HG02759 (cell line): ENCODE data around the gene EXOC4.

Experiments used
- ATAC-seq: cut with Tn5 transposase; IDR thresholded peaks from one replicate; pipeline ENCODE4 v1.9.1; 2021; ENCODE audit warnings: mild to moderate bottlenecking, moderate library complexity; ENCODE audit not compliant: unreplicated experiment

The EXOC4 gene

DNA sequence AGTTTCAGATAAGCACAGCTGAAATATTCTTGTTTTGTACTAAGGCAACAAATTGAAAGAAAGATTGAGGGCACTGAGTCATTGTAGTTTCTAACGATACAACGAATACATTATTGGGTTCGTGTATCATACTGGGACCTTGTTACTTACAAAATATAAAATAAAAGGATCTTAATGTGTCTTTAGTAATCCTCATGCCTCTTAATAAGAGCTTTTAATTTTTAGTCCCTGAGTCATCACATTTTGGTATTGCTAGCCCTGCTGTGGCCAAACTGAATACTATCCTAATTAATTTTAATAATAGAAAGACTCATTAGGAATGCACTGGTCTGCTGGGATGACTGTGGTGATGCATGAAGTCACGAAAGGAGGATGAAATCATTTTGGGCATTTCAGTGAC lies 309.7 kb downstream of the EXOC4 start:
- ATAC-seq: no peak

DNA sequence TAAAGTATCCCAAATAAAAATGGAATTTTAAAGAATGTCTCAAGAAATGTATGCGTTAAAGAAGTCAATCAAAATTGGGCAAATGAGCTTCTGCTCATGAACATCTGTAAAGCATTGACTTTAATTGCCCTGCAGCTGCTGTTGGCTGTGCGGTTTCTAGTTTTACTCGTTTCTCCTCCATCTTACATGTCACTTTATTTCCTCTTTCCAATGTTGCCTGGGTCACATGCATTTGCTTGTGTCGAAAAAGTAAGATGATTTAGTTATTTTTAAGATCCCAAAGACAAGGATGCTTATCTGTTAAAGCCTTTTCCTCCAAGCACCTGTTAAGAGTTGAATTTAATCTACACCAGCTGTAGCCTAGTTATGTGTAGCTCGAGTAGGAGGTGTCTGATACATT lies 310.4 kb downstream of the EXOC4 start:
- ATAC-seq: no peak

DNA sequence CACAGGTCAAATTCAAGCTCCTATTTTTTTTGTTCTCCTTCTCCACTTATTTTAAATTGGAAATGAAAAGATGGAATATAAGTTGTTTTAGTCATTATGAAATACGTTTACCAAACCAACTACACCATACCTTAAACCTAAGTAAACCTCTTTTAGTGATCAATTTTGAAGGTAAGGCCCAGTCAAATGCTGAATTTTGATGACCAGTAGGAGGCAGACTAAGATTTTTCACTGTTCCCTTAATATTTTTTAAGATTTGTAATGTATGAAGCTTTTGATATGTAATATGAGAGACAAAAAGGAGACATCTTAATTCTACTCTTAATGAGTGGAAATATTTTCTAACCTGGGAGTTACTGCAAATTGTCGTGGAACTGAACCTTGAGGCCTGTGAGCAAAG lies 311.6 kb downstream of the EXOC4 start:
- ATAC-seq: no peak

DNA sequence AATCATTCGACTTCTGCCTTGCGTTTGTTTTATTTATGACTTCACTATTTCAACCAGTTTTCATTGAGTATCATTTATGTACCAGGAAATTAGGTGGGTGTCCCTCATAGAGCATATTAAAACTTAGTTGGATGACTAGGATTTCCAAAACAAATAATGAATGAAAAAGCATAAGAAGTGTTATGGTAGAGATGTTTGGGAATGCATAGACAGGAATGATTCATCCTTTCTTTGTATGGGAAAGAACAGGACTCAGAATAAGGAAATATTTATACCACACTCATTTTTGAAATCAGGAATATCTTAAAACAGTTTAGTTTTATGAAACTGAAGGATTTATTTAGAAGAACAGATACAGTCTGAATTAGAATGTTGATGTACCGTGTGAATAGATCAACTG lies 315.7 kb downstream of the EXOC4 start:
- ATAC-seq: no peak

DNA sequence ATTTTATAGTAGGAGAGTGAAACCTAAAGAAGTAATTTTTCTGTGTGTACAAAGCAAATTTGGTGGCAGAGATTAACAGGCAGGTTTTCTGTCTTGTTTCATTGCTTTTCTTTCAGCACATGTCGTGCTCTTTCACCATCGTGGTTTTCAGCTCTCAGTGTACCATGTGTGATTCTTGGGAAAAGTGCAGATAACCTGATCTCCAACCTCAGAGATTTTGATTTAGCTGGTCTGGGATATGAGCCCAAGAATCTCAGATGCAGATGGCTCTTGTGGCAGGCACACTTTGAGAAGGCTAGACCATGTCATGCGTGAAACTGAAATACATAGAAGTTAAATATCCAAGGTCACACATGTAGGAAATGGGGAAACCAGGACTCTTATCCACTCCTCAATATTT lies 317.4 kb downstream of the EXOC4 start:
- ATAC-seq: no peak

DNA sequence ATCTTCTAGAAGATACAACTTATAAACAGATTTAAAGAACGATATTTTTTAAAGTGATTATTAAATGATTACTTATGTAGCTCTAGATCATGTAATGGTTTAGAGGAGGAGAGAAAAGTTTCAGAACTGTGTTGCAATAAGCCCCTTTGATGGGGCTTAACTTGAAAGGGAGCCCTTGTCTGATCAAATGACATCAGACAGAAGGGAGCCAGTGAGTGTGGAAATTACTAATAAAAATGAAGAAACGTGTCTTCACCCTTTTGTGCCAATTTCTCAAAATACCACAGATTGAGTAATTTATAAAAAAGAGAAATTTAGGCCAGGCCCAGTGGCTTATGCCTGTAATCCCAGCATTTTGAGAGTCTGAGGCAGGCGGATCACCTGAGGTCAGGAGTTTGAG lies 318.2 kb downstream of the EXOC4 start:
- no peak for ATAC-seq

DNA sequence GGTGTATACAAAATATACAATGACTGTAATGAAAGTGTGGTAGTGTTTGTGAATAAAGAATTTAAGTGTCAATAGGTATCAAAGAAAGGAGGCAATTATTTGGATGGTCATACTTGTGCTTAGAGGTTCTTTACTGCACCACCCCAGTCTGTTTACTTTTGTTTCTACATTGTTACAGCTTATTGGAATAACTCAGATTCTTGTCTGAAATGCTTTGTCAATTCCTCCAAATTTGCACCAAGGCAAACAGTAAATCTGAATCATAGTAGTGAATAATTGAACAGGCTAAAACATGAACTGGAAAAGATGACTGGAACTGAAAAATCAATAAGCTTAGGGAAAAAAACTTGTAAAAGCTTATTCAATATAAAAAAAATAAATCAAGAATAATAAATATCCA lies 319.2 kb downstream of the EXOC4 start:
- ATAC-seq: no peak

DNA sequence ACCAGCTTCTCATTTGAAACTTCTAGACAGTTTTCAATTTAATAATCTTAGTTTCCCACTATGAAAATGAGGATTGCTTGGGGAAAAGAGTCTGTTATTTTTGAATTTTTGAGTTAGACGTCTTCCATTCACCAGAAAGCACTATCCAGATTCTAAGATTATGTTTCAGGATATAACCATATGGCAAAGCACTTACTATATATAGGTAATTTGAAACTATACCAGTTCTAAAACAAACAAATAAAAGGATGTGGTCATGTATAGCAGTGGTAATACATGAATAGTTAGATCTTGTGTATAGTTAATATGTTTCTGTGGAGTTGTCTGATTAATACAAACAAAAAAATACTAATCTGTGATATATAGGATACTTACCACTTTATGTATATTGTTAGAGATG lies 320.0 kb downstream of the EXOC4 start:
- no peak for ATAC-seq

DNA sequence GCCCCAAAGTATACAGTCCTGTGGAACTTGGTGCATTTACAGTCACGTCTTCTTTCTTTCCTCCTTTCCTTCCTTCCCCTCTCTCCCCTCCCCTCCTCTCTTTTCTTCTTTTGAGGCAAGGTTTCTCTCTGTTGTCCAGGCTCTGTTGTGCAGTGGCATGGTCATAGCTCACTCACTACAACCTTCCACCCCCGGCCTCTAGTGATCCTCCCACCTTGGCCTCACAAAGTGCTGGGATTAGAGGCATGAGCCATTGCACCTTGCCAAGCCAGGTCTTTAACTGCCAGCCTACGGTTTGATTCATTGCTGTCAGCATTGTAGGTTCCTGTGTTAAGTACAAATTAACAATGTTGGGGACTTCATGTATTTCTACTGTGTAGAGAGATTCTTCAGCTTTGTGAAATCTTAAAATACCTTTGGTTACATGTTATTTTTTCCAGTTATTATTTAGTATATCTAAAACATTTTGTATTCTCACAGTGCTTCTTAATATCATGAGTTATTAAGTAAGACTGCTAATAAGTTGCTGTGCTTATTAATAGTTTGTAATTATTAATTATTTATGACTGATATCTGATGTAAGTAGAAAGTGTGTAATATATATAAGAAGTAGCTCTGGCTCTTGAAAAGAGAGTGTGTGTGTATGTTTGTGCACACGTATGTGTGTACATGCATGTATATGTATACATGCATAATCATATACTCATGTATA lies 320.8 kb downstream of the EXOC4 start:
- ATAC-seq: no peak

DNA sequence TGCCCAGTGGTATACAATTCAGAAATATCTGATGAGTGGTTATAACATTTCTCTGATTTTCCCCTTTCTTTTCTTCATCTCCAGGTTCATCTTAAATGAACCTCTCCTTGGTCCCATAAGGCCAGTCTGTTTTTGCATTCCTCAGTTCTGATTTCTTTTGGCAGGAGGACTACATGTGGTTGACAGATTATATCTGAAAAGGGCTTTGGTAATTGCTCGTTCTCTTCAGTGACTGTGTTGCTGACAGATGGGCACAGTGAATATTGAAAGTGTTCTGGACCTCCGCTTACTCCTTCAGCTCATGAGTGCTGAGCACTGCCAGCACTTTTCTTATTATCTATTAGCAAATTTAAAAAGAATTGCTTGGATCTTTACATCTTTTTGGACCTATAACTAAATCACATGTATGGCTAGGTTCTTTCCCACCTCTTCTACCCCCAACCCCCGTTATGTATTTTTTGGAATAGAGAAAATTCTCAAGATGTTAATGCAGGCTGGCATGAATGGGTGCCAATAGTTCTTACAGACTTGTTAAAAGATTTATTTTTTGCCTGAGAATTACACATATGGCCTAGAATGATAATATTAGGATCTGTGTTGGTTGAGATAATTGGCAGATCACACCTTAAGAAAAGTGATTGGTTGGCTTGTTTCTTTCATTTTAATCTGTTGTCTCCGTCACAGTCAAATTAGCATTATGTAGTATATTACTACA lies 323.0 kb downstream of the EXOC4 start:
- no peak for ATAC-seq

DNA sequence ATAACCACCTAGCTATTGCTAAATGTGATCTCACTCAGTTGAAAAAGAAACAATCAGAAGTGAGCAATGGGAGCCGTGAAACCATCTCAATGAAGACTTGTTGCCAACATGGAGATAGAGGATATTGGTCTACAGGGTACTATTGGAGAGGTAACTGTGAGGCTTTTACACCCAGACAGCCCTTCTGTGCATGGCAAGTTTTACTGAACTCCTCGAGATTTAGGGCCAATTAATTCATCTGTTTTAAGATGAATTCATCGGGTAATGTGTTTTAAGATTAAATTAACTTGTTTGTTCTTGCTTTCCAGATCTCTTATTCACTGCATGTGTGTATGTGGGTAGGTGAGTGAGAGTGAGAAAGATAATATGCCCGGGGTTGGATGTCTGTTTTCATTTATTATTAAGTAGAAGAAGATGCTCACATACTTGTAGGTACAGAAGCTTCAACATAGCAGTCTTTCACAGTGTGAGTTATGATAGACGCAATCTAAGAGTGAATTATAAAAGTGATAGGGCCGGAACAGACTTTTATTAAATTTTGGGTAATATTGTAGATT lies 323.8 kb downstream of the EXOC4 start:
- no peak for ATAC-seq

DNA sequence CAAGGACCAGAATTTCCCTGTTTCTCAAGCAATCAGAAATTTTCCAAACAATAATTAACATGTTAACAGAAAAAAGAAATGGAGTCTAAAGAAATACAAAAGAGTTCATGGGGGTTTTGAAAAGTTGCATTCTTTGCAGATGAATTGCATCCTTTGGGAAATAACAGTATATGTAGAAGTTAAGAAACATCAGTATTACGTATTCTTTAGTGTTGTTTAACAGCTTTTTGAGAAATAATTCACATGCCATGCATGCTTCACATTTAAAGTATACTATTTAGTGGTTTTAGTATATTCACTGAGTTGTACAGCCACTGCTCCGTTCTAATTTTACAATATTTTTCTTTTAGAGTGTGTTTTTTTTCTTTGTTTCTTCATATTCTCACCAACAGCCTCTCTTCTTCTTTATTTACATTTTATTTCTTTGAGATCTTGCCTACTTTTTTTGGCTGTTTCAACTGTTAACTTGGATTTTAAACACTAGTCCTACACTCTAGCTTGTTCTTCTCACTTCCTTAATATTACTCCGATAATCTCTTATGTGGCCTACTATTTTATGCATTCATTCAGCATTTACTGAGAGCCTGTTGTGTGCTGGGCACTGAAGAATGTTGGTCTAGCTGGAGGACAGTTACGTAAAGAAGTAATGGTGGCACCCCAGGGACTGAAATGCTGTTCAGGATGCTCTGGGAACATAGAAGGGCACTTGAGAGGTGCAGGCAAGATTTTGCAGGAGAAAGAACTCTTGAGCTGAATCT lies 330.1 kb downstream of the EXOC4 start:
- no peak for ATAC-seq

DNA sequence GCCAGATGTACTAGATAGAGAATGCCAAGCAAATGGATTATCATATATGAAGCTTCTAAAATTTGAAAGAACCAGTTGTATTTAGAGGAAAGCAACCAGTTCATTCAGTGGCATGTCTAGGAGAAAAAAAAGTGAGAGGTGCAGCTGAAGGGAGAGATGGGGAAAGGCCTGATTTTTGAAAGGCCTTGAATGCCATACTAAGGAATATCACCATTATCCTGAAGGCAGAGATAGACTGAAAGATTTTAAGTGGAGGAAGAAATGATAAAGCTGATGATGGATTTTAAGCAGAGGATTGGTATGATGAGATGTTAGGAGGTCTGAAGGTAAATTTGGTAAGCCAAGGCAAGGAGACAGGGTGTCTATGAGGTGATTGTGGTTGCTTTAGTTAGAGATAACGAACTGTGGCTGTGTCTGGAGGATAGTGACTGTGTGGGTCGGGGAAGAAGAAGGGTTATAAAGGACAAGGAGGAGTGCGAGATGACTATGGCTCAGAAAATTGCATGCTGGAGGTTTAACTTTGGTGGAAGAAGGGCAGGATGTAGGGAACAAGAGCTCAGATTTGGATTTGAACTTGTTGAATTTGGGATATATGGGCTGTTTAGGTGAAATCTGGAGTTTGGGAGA lies 330.8 kb downstream of the EXOC4 start:
- no peak for ATAC-seq

DNA sequence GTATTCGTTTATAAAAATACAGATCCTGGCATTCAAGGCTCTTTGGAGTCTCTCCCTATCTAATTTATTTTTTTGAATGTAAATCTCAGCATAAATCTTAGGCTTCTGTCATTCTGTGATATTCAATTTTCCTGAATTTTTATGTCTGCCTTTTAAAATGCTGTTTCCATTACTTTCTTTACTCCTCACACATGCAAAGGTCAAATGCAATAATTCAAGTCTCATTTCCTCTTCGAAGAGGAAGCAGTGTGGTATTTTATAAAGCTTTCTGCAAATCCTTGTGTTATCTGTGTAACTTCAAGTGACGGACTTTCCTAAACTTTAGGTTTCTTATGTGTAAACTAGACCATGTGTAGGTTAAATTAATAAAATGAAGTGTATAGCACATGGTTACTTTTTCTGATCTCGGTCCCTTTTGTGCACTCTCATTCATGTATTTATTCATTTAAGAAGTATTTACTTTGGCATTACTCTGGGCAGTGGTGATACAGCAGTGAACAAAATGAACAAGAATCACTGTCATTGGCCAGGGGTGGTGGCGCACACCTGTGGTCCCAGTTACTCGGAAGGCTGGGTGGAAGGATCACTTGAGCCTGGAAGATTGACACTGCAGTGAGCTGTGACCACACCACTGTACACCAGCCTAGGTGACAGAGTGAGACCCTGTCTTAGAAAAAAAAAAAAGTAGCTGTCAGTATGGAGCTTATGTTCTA lies 332.2 kb downstream of the EXOC4 start:
- ATAC-seq: no peak

DNA sequence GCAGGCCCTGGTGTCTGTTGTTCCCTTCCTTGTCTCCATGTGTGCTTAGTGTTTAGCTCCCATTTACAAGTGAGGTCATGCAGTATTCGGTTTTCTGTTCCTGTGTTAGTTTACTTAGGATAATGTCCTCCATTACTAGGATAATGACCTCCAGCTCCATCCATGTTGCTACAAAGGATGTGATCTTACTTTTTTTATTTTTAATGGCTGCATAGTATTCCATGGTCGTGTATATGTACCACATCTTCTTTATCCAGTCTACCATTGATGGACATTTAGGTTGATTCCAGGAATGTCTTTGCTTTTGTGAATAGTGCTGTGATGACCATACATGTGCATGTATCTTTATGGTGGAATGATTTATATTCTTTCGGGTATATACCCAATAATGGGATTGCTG lies 333.4 kb downstream of the EXOC4 start:
- ATAC-seq: no peak

DNA sequence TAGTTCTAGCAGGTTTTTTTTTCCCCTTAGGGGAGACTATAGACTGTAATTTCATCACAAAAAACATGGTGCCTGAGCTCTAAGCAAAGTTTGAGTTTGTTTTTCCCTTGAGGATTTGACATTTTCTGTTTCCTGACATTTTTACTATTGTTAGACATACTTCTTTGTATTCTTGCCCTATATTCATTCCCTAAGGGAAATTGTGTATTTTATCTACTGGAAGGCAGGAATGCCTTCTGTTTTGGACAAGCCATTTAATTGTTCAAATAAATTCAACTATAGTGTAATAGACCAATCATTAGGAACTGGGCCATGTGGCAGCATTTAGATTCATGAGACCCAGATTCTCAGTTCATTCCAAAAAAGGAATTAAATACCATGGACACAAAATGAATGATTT lies 335.0 kb downstream of the EXOC4 start:
- ATAC-seq: no peak

DNA sequence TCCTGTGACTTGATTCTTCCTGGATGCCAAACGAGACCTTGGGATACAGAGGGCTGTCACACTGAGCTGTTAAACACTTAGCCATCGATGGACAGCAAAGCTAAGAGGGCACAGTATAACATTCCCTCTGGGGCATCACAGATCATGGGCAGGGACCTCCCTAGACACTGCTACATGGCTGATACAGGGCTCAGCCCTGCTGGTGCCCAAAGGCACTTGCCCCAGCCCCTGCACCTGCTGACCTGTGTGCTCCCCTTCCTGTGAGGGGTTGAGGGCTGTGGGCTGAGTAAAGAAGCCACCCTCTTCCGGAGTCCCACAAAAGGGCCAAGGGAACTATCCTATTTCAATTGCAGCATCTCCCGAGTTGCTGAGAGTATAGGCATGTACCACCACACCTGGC lies 337.9 kb downstream of the EXOC4 start:
- no peak for ATAC-seq

DNA sequence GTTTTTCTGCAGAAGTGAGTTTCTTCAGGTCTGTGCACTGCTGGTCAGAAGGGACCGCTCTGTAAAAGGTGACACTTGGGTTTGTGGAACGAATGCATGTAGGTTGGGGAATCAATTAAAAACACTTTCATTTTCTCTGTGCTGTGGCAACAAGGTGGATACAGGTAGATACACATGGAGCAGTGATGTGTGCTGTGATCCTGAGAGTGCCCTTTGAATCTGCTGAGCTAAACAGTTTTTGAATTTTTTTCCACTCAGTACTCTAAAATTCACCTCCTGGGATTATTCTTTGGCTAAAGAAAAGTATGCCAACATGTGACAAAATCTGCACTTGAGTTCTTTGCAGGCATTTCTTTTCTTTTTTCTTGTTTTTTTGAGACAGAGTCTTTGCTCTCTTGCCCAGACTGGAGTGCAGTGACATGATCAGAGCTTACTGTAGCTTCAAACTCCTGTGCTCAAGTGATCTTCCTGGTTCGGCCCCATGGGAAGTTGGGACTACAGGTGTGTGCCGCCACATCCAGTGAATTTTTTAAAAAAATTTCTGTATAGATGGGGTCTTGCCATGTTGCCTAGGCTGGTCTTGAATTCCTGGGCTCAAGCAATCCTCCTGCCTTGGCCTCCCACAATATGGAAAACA lies 338.9 kb downstream of the EXOC4 start:
- no peak for ATAC-seq

DNA sequence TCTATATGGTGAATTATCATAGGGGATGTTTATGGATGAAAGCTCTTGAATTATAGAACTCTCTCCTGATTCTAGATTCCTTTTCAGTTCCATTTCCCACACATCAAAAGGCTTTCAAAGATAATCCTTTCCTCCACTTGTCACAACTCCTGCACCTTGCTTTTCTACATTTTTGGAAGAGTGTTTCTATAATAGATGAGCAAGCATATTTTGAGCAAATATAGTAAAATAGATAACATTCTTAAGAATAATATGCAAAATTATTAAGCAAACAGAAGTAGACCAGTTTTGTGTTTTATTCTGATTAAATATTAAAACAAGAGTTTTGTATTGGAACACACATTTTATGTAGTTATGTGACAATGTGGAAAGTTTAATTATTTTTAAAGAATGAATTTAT lies 340.7 kb downstream of the EXOC4 start:
- ATAC-seq: no peak

DNA sequence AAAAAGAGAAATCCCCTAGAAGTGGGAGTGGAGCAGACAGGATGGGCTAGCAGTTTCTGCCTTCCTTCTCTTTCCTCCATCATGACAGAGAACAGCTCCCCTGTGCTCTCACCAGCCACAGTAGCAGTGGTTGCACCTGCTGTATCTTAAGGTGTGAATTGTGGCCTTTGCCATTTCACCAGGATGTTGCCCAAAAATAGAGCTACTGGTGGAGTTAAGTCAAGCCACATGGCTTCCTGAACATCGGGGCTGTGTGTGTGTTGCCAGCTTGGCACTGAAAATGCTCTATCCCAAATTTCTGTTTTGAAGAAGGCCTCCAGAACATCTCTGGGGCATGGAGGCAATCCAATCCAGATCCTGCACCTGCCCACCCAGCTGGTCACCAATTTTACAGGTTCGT lies 348.7 kb downstream of the EXOC4 start:
- no peak for ATAC-seq
